ENCODE results near the gene JADE2.
A peak's percentile ranks its signal among the peaks of the same experiment; 100 is the strongest.
"Not testable (repeated sequence)": the region's sequence is repeated elsewhere in the genome, so short reads cannot be mapped to it uniquely, and the experiment has no call there.

JADE2 gene

DNA sequence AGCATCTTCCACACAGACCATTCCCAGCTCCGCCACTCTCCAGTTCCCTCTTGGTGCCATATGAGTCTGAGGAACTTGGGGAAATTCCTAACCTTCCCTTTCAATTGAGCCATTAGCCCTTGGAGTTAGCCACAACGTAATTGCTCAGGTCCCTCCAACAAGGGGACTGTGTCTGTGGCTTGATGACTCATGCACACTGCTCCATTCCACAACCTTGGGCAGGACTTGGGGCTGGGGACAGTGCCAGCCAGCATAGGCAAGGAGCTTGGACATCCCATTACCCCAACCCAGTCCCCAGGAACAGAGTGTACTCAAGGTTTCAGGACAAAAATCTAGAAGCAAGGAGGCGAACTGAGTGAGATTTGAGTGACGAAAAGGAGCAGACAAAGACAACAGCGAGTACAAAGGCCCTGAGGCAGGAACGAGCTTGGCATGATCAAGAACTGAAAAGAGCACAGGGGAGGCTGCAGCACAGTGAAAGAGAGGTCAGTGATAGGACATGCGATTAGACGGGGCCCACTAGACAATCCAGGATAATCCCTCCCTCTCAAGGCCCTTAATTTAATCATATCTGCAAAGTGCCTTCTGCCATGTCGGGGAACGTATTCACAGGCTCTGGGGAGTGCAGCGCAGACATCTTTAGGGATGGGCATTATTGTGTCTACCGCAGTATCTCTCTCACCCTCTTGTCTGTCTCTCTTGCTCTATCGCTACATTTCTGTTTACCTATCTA lies 16.0 kb upstream of the JADE2 start:
- H3K36me3 ChIP-seq (ENCODE audit: control insufficient read depth in 1 of 2, insufficient read depth in 2 of 2, low read length in 2 of 2), result no peaks in the 10 kb centered on the region
- peaks cover 10 to 15% of the 10 kb centered on the region in 2 donors for H3K4me1 ChIP-seq (ENCODE audit: control insufficient read depth in 1 of 2, insufficient read depth in 2 of 2, low read length in 2 of 2)
- H3K9me3 ChIP-seq (ENCODE audit: control insufficient read depth in 1 of 2, low read length in 2 of 2), result no peaks in the 10 kb centered on the region
- no peak overlapping the region for H3K4me3 ChIP-seq (ENCODE audit: low read depth in 1 of 2, low read length in 2 of 2)
- no peak overlapping the region for H3K27ac ChIP-seq (ENCODE audit: low read length)
- H3K27me3 ChIP-seq (ENCODE audit: low read depth, low read length), result no peaks in the 10 kb centered on the region

DNA sequence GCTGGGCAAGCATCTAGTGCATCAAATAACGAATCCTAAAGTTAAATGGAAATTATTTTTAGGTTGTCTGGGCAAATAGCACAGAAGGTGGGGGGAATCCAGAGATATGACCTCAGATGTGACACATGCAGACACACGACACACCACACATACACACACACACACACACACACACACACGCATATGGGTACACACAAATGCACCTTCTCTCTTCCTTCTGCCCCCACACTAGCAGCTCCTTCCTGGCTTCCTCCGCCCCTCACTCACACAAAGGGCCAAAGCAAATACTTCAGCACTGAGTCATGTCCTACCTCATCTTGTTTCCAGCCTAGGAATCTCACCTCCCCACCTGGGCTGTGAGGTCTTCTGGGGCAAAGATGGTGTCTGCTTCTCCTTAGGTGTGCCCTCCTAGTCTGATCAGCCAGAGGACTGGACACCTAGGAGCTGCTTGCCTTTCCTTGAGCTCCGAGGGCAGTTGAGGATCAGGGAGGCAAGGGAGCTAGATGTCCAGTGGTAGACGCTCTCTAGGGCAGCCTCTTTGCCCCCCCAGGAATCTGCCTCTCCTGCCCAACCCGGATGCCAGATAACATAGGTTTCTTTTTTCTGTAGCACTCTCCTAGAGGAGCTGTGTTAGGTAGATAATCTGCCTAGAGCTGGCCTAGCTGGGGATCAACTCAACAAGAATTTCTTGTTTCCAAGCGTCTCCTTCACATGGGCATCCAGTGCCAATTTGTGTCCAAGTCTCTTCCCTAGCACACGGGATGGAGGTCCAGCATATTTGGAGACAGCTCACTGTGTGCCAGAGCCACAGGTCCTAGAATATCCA lies 14.3 kb upstream of the JADE2 start:
- Histone ChIP-seq H3K27me3 (ENCODE audit: low read depth, low read length) (no peaks in the 10 kb centered on the region), H3K4me3 (ENCODE audit: low read depth in 1 of 2, low read length in 2 of 2) (no peak overlapping the region), H3K27ac (ENCODE audit: low read length) (peak overlapping the region; percentile 40), H3K36me3 (ENCODE audit: control insufficient read depth in 1 of 2, insufficient read depth in 2 of 2, low read length in 2 of 2) (no peaks in the 10 kb centered on the region), H3K4me1 (ENCODE audit: control insufficient read depth in 1 of 2, insufficient read depth in 2 of 2, low read length in 2 of 2) (peaks cover 10 to 15% of the 10 kb centered on the region in 2 donors), H3K9me3 (ENCODE audit: control insufficient read depth in 1 of 2, low read length in 2 of 2) (no peaks in the 10 kb centered on the region)

DNA sequence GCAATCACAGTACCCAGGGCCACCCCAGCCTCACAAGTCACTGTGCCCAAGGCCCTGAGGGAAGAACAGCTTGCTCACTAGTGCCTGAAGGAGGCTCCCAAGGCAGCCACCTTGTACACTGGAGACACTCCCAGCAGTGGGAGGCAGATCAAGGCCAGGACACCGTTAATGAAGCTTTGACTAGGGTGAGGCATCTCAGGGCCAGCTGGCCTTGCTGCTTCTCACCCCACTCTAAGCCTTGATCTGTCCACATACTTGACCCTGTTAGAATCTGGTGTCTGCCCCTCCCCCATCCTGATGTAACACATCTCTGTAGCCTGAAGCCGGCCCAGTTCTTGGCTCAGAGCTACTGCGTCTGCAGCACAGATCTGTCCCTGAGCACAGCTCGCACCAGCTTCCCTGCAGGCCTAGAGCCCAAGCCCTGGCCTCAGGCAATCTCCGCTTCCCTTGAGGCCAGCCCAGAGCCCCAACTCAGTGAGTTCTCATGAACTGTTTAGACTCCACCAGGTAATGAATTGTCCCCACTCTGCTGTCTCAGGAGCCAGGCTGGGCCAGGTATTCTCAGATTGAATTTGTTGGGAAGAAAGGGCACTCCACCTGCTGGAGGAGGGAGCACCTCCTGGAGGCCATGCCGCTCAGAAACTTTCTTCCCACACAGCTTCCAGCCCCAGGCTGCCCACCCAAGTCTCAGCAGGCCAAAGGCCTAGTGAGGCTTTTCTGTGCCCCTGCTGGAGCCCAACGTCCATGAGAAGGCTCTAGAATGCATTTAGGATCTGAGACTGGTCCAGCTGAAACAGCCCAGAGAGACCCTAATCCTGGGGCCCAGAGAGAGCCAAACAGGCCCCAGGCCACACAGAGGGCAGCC lies 13.4 kb upstream of the JADE2 start:
- H3K36me3 ChIP-seq (ENCODE audit: control insufficient read depth in 1 of 2, insufficient read depth in 2 of 2, low read length in 2 of 2), result no peaks in the 10 kb centered on the region
- H3K9me3 ChIP-seq (ENCODE audit: control insufficient read depth in 1 of 2, low read length in 2 of 2), result no peaks in the 10 kb centered on the region
- H3K27ac ChIP-seq (ENCODE audit: low read length), result peak overlapping the region; percentile 40
- peak overlapping the region in 1 of 2 donors; percentile 11 for H3K4me3 ChIP-seq (ENCODE audit: low read depth in 1 of 2, low read length in 2 of 2)
- no peaks in the 10 kb centered on the region for H3K27me3 ChIP-seq (ENCODE audit: low read depth, low read length)
- peaks cover 10 to 15% of the 10 kb centered on the region in 2 donors for H3K4me1 ChIP-seq (ENCODE audit: control insufficient read depth in 1 of 2, insufficient read depth in 2 of 2, low read length in 2 of 2)

DNA sequence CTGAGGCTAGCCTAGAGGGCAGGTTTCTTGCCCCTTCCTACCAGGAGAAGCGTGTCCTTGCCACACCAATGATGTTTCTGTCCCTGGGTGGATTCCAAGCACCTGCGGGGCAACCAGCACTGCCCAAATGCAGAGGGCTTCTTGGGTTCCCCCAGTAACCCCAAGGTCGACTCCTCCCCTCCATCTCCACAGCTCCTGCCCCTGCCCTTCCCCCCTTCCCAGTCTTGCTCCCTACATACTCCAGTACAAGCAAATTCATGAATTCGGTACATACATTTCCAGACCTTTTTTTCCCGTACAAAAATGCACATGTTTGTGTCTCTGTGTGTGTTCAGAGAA lies 12.8 kb upstream of the JADE2 start:
- no peaks in the 10 kb centered on the region for H3K27me3 ChIP-seq (ENCODE audit: low read depth, low read length)
- H3K4me3 ChIP-seq (ENCODE audit: low read depth in 1 of 2, low read length in 2 of 2), result no peak overlapping the region
- H3K9me3 ChIP-seq (ENCODE audit: control insufficient read depth in 1 of 2, low read length in 2 of 2), result no peaks in the 10 kb centered on the region
- H3K4me1 ChIP-seq (ENCODE audit: control insufficient read depth in 1 of 2, insufficient read depth in 2 of 2, low read length in 2 of 2), result peaks cover 10 to 15% of the 10 kb centered on the region in 2 donors
- no peaks in the 10 kb centered on the region for H3K36me3 ChIP-seq (ENCODE audit: control insufficient read depth in 1 of 2, insufficient read depth in 2 of 2, low read length in 2 of 2)
- peak overlapping the region; percentile 40 for H3K27ac ChIP-seq (ENCODE audit: low read length)

DNA sequence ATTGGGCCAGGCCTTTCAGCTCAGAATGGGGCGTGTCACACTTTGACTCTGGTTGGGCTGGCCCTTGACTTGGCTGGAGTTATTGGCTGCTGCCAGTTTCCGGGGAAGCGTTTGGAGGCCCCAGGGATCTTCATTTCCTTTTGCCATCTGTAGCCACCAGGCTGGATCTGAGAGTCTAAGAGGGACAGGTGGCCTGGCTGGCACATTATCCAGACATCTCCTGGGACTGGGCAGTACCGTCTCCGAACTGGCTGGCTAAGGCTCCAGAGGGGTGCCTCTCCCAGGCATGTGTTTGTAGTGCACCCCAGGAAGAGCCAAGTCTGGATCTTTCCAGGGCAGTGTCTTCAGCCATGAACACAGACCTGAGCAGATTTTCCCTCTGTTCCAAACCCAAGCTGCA lies 9.7 kb upstream of the JADE2 start:
- H3K27ac ChIP-seq (ENCODE audit: low read length), result no peak overlapping the region
- H3K4me3 ChIP-seq (ENCODE audit: low read depth in 1 of 2, low read length in 2 of 2), result no peak overlapping the region
- no peaks in the 10 kb centered on the region for H3K27me3 ChIP-seq (ENCODE audit: low read depth, low read length)
- no peaks in the 10 kb centered on the region for H3K36me3 ChIP-seq (ENCODE audit: control insufficient read depth in 1 of 2, insufficient read depth in 2 of 2, low read length in 2 of 2)
- H3K4me1 ChIP-seq (ENCODE audit: control insufficient read depth in 1 of 2, insufficient read depth in 2 of 2, low read length in 2 of 2), result peaks cover 10 to 15% of the 10 kb centered on the region in 2 donors
- H3K9me3 ChIP-seq (ENCODE audit: control insufficient read depth in 1 of 2, low read length in 2 of 2), result no peaks in the 10 kb centered on the region

DNA sequence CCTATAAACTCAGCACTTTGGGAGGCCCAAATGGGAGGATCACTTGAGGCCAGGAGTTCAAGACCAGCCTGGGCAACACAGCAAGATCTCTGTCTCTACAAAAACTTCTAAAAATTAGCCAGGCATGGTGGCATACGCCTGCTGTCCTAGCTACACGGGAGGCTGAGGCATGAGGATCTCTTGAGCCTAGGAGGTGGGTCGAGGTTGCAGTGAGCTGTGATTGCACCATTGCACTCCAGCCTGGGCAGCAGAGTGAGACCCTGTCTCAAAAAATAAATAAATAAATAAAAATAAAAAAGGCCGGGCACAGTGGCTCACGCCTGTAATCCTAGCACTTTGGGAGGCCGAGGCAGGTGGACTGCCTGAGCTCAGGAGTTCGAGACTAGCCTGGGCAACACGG lies 8.5 kb upstream of the JADE2 start:
- H3K27ac ChIP-seq (ENCODE audit: low read length); H3K36me3 ChIP-seq (ENCODE audit: control insufficient read depth in 1 of 2, insufficient read depth in 2 of 2, low read length in 2 of 2); H3K9me3 ChIP-seq (ENCODE audit: control insufficient read depth in 1 of 2, low read length in 2 of 2); H3K27me3 ChIP-seq (ENCODE audit: low read depth, low read length); H3K4me3 ChIP-seq (ENCODE audit: low read depth in 1 of 2, low read length in 2 of 2); H3K4me1 ChIP-seq (ENCODE audit: control insufficient read depth in 1 of 2, insufficient read depth in 2 of 2, low read length in 2 of 2): not testable (repeated sequence)

DNA sequence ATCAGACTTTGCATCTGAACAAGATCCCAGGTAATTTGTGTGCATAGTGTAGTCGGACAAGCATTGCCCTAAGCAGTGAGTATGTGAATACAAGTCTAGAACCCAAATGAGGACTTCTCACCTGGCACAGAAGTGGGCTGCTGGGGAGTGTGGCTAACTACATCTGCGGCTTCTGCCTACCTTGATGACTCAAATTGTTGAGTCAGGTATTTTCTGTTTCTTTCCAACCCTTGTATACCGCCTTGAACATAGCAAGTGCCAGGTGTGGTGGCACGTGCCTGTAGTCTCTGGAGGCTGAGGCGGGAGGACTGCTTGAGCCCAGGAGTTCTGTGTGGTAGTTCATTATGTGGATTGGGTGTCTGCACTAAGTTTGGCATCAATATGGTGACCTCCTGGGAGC lies 7.9 kb upstream of the JADE2 start:
- Histone ChIP-seq H3K27me3 (ENCODE audit: low read depth, low read length) (no peaks in the 10 kb centered on the region), H3K36me3 (ENCODE audit: control insufficient read depth in 1 of 2, insufficient read depth in 2 of 2, low read length in 2 of 2) (no peaks in the 10 kb centered on the region), H3K4me1 (ENCODE audit: control insufficient read depth in 1 of 2, insufficient read depth in 2 of 2, low read length in 2 of 2) (peaks cover 0 to under 1% of the 10 kb centered on the region in 2 donors), H3K9me3 (ENCODE audit: control insufficient read depth in 1 of 2, low read length in 2 of 2) (no peaks in the 10 kb centered on the region), H3K27ac (ENCODE audit: low read length) (no peak overlapping the region), H3K4me3 (ENCODE audit: low read depth in 1 of 2, low read length in 2 of 2) (no peak overlapping the region)

DNA sequence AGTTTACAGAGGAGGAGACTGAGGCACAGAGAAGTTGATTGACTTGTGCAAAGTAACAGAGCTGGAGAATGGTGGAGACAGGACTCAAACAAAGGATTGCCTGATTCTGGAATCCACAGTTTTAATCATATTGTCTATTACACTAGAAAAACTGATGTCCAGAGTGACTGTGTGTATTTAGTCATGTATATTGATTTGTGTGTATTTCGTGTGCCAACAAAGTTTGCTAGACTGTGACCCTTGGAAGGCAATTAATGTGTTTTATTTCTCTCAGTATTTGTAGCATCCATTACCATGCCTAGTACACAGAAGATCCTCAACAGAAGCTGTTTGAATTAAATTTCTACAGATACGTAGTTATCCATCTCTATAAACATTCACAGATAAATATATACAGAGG lies 5.5 kb upstream of the JADE2 start:
- Histone ChIP-seq H3K9me3 (ENCODE audit: control insufficient read depth in 1 of 2, low read length in 2 of 2) (no peaks in the 10 kb centered on the region), H3K4me1 (ENCODE audit: control insufficient read depth in 1 of 2, insufficient read depth in 2 of 2, low read length in 2 of 2) (no peaks in the 10 kb centered on the region), H3K27ac (ENCODE audit: low read length) (no peak overlapping the region), H3K27me3 (ENCODE audit: low read depth, low read length) (no peaks in the 10 kb centered on the region), H3K36me3 (ENCODE audit: control insufficient read depth in 1 of 2, insufficient read depth in 2 of 2, low read length in 2 of 2) (no peaks in the 10 kb centered on the region), H3K4me3 (ENCODE audit: low read depth in 1 of 2, low read length in 2 of 2) (no peak overlapping the region)

DNA sequence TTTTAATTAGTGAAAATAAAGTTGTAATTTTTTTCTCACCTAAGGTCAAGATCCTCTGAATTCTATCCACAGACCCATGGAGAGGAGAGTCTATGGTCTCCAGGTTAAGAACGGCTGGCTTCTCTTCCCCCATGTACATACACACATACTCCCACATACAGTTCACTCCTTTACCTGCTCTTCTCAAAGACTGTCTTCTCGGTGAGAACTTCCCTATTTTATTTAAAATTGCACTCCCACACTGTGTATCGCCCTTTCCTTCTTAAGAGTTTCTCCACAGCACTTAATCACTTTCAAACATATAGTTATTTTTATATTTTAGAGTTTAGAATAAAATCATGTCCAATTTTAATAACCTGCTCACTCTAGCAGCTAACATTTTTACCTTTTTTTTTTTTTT lies 3.6 kb upstream of the JADE2 start:
- Histone ChIP-seq H3K4me3 (ENCODE audit: low read depth in 1 of 2, low read length in 2 of 2) (no peak overlapping the region), H3K36me3 (ENCODE audit: control insufficient read depth in 1 of 2, insufficient read depth in 2 of 2, low read length in 2 of 2) (no peaks in the 10 kb centered on the region), H3K27ac (ENCODE audit: low read length) (no peak overlapping the region), H3K4me1 (ENCODE audit: control insufficient read depth in 1 of 2, insufficient read depth in 2 of 2, low read length in 2 of 2) (no peaks in the 10 kb centered on the region), H3K27me3 (ENCODE audit: low read depth, low read length) (no peaks in the 10 kb centered on the region), H3K9me3 (ENCODE audit: control insufficient read depth in 1 of 2, low read length in 2 of 2) (no peaks in the 10 kb centered on the region)

DNA sequence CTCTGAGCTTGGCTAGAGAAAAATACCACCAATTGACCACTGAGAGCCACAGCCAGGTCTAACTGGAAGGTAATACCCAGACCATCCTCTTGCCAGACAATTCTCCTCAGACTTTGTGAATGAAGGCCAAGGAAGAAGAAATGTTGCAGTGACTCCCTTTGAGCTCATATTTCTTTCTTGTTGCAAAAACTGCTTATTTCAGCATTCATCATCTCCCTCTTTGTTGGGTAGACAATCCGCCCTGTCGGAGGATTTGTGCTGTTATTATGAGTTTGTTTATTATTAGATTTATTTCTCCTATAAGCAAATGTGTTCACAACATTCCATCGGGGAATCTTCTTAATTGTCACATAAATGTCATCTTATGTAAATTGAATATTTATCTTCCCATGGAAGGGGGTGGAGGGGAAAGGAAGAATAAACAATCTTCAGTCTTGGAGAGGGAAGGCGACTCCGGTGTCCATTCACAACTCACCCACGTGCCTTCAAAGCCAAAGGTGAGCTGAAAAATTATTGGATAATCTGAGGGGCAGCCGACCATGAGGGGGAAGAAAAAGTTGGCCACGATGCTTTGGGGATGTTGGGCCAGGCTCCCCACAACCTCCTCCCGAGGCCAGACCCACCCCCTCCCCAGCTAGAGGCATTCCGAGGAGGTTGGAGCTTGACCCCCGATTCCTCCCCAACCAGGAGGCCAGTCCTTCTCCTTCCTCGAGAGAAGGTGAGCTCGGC lies 1.8 kb upstream of the JADE2 start:
- Histone ChIP-seq H3K9me3 (ENCODE audit: control insufficient read depth in 1 of 2, low read length in 2 of 2) (no peaks in the 10 kb centered on the region), H3K27me3 (ENCODE audit: low read depth, low read length) (no peaks in the 10 kb centered on the region), H3K4me3 (ENCODE audit: low read depth in 1 of 2, low read length in 2 of 2) (peak overlapping the region; percentile 11 to 97), H3K27ac (ENCODE audit: low read length) (peak overlapping the region; percentile 97), H3K36me3 (ENCODE audit: control insufficient read depth in 1 of 2, insufficient read depth in 2 of 2, low read length in 2 of 2) (no peaks in the 10 kb centered on the region), H3K4me1 (ENCODE audit: control insufficient read depth in 1 of 2, insufficient read depth in 2 of 2, low read length in 2 of 2) (peaks cover 6 to 11% of the 10 kb centered on the region in 2 donors)
